GM23338 (cell line): ENCODE data around the gene RAD51B. TPM values are rescaled to one million over a fixed set of nuclear protein-coding genes. Genes with fewer than 3 reads are reported as not detected.

ENCODE experiments used
- ATAC-seq: fragments of 200-7000 bp; cut with Tn5 transposase; 3 replicates; pipeline ENCODE4 v1.9.1; 2020
- DNase-seq: peaks from one replicate; pipeline ENCODE4 v3.0.0-alpha.2; 2015; ENCODE audit warnings: low spot score
- H2AFZ ChIP-seq: fragments of 200-600 bp; sonication (generic); 2 replicates; pipeline ENCODE4 v1.8.0; 2016; ENCODE audit warnings: antibody characterized with exemption, mild to moderate bottlenecking, moderate library complexity
- H3F3A ChIP-seq: fragments of 200-600 bp; sonication (generic); replicated peaks from 2 replicates; pipeline ENCODE4 v1.8.0; 2017; ENCODE audit warnings: antibody characterized with exemption, mixed run types, low read depth
- H3K27ac ChIP-seq: fragments of 200-600 bp; sonication (generic); 2 replicates; pipeline ENCODE4 v1.6.1; 2016; ENCODE audit warnings: low read depth
- H3K27me3 ChIP-seq: fragments of 200-600 bp; sonication (generic); 2 replicates; pipeline ENCODE4 v1.8.0; 2016; ENCODE audit warnings: mild to moderate bottlenecking, mixed run types, moderate library complexity; ENCODE audit not compliant: insufficient read depth
- H3K36me3 ChIP-seq: fragments of 200-600 bp; sonication (generic); 2 replicates; pipeline ENCODE4 v1.8.0; 2016; ENCODE audit warnings: mild to moderate bottlenecking; ENCODE audit not compliant: insufficient read depth
- H3K4me1 ChIP-seq: fragments of 200-600 bp; sonication (generic); 2 replicates; pipeline ENCODE4 v1.8.0; 2016; ENCODE audit warnings: mild to moderate bottlenecking, moderate library complexity; ENCODE audit not compliant: insufficient read depth
- H3K4me2 ChIP-seq: fragments of 200-600 bp; sonication (generic); 2 replicates; pipeline ENCODE4 v1.7.1; 2017; ENCODE audit warnings: mixed run types
- H3K4me3 ChIP-seq: fragments of 200-600 bp; sonication (generic); 2 replicates; pipeline ENCODE4 v1.6.1; 2016; ENCODE audit warnings: mixed run types
- H3K79me2 ChIP-seq: fragments of 200-600 bp; sonication (generic); replicated peaks from 2 replicates; pipeline ENCODE4 v1.8.0; 2017; ENCODE audit warnings: mild to moderate bottlenecking; ENCODE audit not compliant: insufficient read depth
- H3K9me2 ChIP-seq: fragments of 200-600 bp; sonication (generic); 2 replicates; pipeline ENCODE4 v1.8.0; 2017; ENCODE audit not compliant: insufficient read depth
- H4K20me1 ChIP-seq: fragments of 200-600 bp; sonication (generic); replicated peaks from 2 replicates; pipeline ENCODE4 v1.8.0; 2017; ENCODE audit warnings: mild to moderate bottlenecking; ENCODE audit not compliant: insufficient read depth
- H3K27ac Mint-ChIP-seq: 2 replicates; pipeline ENCODE4 v1.8.0; 2020; ENCODE audit warnings: inconsistent platforms, mild to moderate bottlenecking, moderate library complexity, mixed read lengths
- H3K27me3 Mint-ChIP-seq: 3 replicates; pipeline ENCODE4 v1.8.0; 2022; ENCODE audit warnings: low read depth, mild to moderate bottlenecking, moderate library complexity, mixed read lengths, inconsistent platforms; ENCODE audit not compliant: insufficient read depth, poor library complexity
- H3K36me3 Mint-ChIP-seq: 3 replicates; pipeline ENCODE4 v1.8.0; 2021; ENCODE audit warnings: low read depth, mild to moderate bottlenecking, inconsistent platforms, moderate library complexity, mixed read lengths
- H3K4me1 Mint-ChIP-seq: 3 replicates; pipeline ENCODE4 v1.8.0; 2020; ENCODE audit warnings: mild to moderate bottlenecking, inconsistent platforms, mixed read lengths
- H3K4me3 Mint-ChIP-seq: 3 replicates; pipeline ENCODE4 v1.8.0; 2021; ENCODE audit warnings: moderate library complexity, mild to moderate bottlenecking, inconsistent platforms, mixed read lengths
- H3K9me3 Mint-ChIP-seq: 3 replicates; pipeline ENCODE4 v1.8.0; 2020; ENCODE audit warnings: moderate library complexity, mild to moderate bottlenecking, inconsistent platforms, mixed read lengths
- EZH2 ChIP-seq: fragments of 200-600 bp; sonication (generic); IDR thresholded peaks from one replicate; pipeline ENCODE4 v1.8.0; 2017; ENCODE audit warnings: antibody characterized with exemption, mild to moderate bottlenecking, low read depth; ENCODE audit not compliant: unreplicated experiment
- EZH2phosphoT487 ChIP-seq: fragments of 200-600 bp; sonication (generic); IDR thresholded peaks from one replicate; pipeline ENCODE4 v1.8.1; 2018; ENCODE audit warnings: antibody characterized with exemption; ENCODE audit not compliant: unreplicated experiment
- POLR2AphosphoS5 ChIP-seq: IDR thresholded peaks from 2 replicates; pipeline ENCODE4 v1.6.1; 2016; ENCODE audit warnings: antibody characterized with exemption, low read depth
- ZNF114 ChIP-seq: fragments of 250-450 bp; sonication (Bioruptor Pico); IDR thresholded peaks from 2 replicates; pipeline ENCODE4 v1.5.0; 2020; ENCODE audit warnings: mild to moderate bottlenecking, moderate library complexity
- ZNF331 ChIP-seq: fragments of 250-450 bp; sonication (Bioruptor Pico); IDR thresholded peaks from 2 replicates; pipeline ENCODE4 v1.5.0; 2020; ENCODE audit warnings: low read depth, mild to moderate bottlenecking, moderate library complexity
- ZNF462 ChIP-seq: fragments of 250-450 bp; sonication (Bioruptor Pico); IDR thresholded peaks from 2 replicates; pipeline ENCODE4 v1.5.0; 2020; ENCODE audit warnings: mild to moderate bottlenecking, moderate library complexity
- polyA plus RNA-seq: library from polyadenylated mRNA; unstranded; fragments of >200 nt; fragmentation: Nextera tagmentation; extraction: Ambion mirVana; gene quantifications from 2 replicates; pipeline ENCODE4 v1.2.1, GENCODE V29; 2016
- total RNA-seq: library from RNA; depleted of rRNA; stranded (reverse); fragments of >200 nt; shearing (Covaris generic); gene quantifications from 2 replicates; pipeline ENCODE4 v1.2.3, GENCODE V29; 2014
- TF ChIP-seq, protein P1 (sequence below), 2 experiments: fragments of 200-600 bp in 1 of 2; sonication (generic) in 1 of 2; conservative IDR thresholded peaks; 2 replicates each; pipeline versions ENCODE4 v1.5.1 to v1.6.1; 2016 to 2017; ENCODE audit warnings: antibody characterized with exemption in 2 of 2, low read depth in 2 of 2, mild to moderate bottlenecking in 2 of 2, moderate library complexity in 1 of 2
- TF ChIP-seq, protein P2 (sequence below): IDR thresholded peaks from one replicate; pipeline ENCODE4 v1.6.1; 2018; ENCODE audit warnings: antibody characterized with exemption; ENCODE audit not compliant: unreplicated experiment

Gene RAD51B
- total and polyA plus RNA-seq, 2 experiments from 2014 or later = 15.7 to 29.1 TPM

- H3K4me3 Mint-ChIP-seq = no peak overlapping the region
- no peaks in the 10 kb centered on the region for H3K36me3 Mint-ChIP-seq
- H4K20me1 ChIP-seq = no peaks in the 10 kb centered on the region
- no peak overlapping the region for H3K27ac ChIP-seq
- no peaks in the 10 kb centered on the region for H3K9me3 Mint-ChIP-seq
- no peaks in the 10 kb centered on the region for H3F3A ChIP-seq
- no peaks in the 10 kb centered on the region for H3K79me2 ChIP-seq
- ATAC-seq = no peak
- no peak overlapping the region for H3K4me3 ChIP-seq
- no peak for TF ChIP-seq ZNF331
- no peak overlapping the region for H3K4me2 ChIP-seq
- H3K27ac Mint-ChIP-seq = no peak overlapping the region
- no peaks in the 10 kb centered on the region for H3K4me1 ChIP-seq
- peaks cover 20% of the 10 kb centered on the region; the same call in 2 of the 3 replicates for H3K4me1 Mint-ChIP-seq
- DNase-seq = no peak
- H3K27me3 ChIP-seq = no peaks in the 10 kb centered on the region
- H3K27me3 Mint-ChIP-seq = peaks cover 4% of the 10 kb centered on the region
- no peaks in the 10 kb centered on the region for H3K36me3 ChIP-seq
- H3K9me2 ChIP-seq = peaks cover 7% of the 10 kb centered on the region
- no peak overlapping the region for H2AFZ ChIP-seq
Observed at GRCh38 chr14:68318828-68319227, 499.2 kb downstream of the RAD51B start.

DNA sequence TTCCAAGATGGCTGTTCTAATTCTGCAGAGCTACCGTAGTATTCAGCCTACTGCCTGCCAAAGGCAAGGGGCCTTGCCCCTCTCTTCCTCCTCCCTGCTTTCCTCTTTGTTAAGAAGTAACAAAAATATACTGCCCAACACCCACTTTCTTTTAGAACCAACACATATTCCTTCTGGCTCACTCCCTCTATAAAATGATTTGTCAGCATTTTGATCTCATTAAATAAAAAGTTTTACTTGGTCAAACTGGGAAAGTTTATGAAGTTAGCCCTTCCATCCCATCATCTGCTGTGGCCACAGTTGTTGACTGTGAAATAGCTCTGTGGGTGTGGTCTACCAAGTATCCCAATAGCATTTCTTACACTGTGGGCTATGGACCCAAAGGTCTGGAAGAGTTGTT, 500.9 kb downstream of the RAD51B start:
- no peaks in the 10 kb centered on the region for H3K9me3 Mint-ChIP-seq
- H3K4me3 Mint-ChIP-seq = no peak overlapping the region
- H3K4me1 ChIP-seq = no peaks in the 10 kb centered on the region
- H4K20me1 ChIP-seq = no peaks in the 10 kb centered on the region
- H3K27me3 Mint-ChIP-seq = peaks cover 4% of the 10 kb centered on the region
- H3K4me3 ChIP-seq = no peak overlapping the region
- TF ChIP-seq, protein P1, sequence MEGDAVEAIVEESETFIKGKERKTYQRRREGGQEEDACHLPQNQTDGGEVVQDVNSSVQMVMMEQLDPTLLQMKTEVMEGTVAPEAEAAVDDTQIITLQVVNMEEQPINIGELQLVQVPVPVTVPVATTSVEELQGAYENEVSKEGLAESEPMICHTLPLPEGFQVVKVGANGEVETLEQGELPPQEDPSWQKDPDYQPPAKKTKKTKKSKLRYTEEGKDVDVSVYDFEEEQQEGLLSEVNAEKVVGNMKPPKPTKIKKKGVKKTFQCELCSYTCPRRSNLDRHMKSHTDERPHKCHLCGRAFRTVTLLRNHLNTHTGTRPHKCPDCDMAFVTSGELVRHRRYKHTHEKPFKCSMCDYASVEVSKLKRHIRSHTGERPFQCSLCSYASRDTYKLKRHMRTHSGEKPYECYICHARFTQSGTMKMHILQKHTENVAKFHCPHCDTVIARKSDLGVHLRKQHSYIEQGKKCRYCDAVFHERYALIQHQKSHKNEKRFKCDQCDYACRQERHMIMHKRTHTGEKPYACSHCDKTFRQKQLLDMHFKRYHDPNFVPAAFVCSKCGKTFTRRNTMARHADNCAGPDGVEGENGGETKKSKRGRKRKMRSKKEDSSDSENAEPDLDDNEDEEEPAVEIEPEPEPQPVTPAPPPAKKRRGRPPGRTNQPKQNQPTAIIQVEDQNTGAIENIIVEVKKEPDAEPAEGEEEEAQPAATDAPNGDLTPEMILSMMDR (conservative IDR thresholded peaks at IDR 0.05; ENCODE audit: low read depth in 2 of 2) = no peak
- TF ChIP-seq ZNF462 (CRISPR knock-in tag) = no peak
- TF ChIP-seq POLR2AphosphoS5 = no peak
- no peak for TF ChIP-seq ZNF114 (CRISPR knock-in tag)
- TF ChIP-seq, protein P2, sequence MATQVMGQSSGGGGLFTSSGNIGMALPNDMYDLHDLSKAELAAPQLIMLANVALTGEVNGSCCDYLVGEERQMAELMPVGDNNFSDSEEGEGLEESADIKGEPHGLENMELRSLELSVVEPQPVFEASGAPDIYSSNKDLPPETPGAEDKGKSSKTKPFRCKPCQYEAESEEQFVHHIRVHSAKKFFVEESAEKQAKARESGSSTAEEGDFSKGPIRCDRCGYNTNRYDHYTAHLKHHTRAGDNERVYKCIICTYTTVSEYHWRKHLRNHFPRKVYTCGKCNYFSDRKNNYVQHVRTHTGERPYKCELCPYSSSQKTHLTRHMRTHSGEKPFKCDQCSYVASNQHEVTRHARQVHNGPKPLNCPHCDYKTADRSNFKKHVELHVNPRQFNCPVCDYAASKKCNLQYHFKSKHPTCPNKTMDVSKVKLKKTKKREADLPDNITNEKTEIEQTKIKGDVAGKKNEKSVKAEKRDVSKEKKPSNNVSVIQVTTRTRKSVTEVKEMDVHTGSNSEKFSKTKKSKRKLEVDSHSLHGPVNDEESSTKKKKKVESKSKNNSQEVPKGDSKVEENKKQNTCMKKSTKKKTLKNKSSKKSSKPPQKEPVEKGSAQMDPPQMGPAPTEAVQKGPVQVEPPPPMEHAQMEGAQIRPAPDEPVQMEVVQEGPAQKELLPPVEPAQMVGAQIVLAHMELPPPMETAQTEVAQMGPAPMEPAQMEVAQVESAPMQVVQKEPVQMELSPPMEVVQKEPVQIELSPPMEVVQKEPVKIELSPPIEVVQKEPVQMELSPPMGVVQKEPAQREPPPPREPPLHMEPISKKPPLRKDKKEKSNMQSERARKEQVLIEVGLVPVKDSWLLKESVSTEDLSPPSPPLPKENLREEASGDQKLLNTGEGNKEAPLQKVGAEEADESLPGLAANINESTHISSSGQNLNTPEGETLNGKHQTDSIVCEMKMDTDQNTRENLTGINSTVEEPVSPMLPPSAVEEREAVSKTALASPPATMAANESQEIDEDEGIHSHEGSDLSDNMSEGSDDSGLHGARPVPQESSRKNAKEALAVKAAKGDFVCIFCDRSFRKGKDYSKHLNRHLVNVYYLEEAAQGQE = no peak
- no peak for TF ChIP-seq EZH2phosphoT487
- TF ChIP-seq EZH2 = no peak
- TF ChIP-seq ZNF331 = no peak
- H3K27me3 ChIP-seq = no peaks in the 10 kb centered on the region
- ATAC-seq (no peak), DNase-seq (no peak)
- no peaks in the 10 kb centered on the region for H3K36me3 ChIP-seq
- H3K4me1 Mint-ChIP-seq = peaks cover 15% of the 10 kb centered on the region; the same call in 2 of the 3 replicates
- no peak overlapping the region for H3K4me2 ChIP-seq
- no peaks in the 10 kb centered on the region for H3K79me2 ChIP-seq
- H3F3A ChIP-seq = no peaks in the 10 kb centered on the region
- H3K27ac Mint-ChIP-seq = no peak overlapping the region
- no peak overlapping the region for H2AFZ ChIP-seq
- peaks cover 3% of the 10 kb centered on the region; the same call in 1 of the 2 replicates for H3K9me2 ChIP-seq
- no peak overlapping the region for H3K27ac ChIP-seq
- no peaks in the 10 kb centered on the region for H3K36me3 Mint-ChIP-seq
